Measurements from ENCODE around the gene DCTN3.

DNA sequence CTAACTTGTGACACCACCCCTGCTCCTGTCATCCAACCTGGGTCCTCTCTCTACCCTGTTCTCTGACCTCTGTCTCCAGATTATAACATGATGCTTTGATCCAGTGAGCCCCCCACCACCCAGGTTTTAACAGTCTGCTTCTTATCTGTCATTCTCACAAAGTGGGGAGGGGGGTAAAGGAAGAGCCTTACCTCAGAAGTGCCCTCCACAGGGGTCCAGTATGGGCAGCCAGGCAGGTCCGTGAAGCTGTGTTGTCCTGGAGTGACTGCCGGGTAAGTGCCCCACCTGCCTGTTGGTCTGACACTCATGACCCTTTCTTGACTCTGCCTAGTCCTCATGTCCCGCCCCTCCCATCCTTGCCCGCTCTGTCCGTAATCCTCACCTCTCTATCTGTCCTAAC lies 35.1 kb upstream of the DCTN3 start:
- no peak for TF ChIP-seq EZH2phosphoT487 (IDR thresholded peaks at IDR 0.05; ENCODE audit: borderline replicate concordance)
- TF ChIP-seq, protein P1, sequence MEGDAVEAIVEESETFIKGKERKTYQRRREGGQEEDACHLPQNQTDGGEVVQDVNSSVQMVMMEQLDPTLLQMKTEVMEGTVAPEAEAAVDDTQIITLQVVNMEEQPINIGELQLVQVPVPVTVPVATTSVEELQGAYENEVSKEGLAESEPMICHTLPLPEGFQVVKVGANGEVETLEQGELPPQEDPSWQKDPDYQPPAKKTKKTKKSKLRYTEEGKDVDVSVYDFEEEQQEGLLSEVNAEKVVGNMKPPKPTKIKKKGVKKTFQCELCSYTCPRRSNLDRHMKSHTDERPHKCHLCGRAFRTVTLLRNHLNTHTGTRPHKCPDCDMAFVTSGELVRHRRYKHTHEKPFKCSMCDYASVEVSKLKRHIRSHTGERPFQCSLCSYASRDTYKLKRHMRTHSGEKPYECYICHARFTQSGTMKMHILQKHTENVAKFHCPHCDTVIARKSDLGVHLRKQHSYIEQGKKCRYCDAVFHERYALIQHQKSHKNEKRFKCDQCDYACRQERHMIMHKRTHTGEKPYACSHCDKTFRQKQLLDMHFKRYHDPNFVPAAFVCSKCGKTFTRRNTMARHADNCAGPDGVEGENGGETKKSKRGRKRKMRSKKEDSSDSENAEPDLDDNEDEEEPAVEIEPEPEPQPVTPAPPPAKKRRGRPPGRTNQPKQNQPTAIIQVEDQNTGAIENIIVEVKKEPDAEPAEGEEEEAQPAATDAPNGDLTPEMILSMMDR (conservative IDR thresholded peaks at IDR 0.05; ENCODE audit: low read length): no peak
